IMR-90 (cell line): ENCODE measurements around the gene ASB1. TPM values are rescaled to one million over a fixed set of nuclear protein-coding genes. Genes with fewer than 3 reads are reported as not detected.

Experiments used
- ATAC-seq: fragments of 200-7000 bp; cut with Tn5 transposase; 2 replicates; pipeline ENCODE4 v1.9.1; 2020; ENCODE audit warnings: low read depth, mild to moderate bottlenecking, moderate library complexity
- BruUV-seq: library from RNA; stranded (reverse); fragments of 400-500 nt; replicated peaks from 2 replicates; lab custom pipeline; 2021; lab: Mats Ljungman, UMichigan
- CTCF ChIA-PET: fragments of 300-600 bp; formaldehyde crosslinking; extraction: SDS; loops from one replicate; lab custom pipeline; 2021; ENCODE audit warnings: antibody characterized with exemption; lab: Yijun Ruan, JAX
- POLR2A ChIA-PET: fragments of 300-600 bp; sonication (Branson Sonifier 250); formaldehyde crosslinking; loops from one replicate; lab custom pipeline; 2022; ENCODE audit warnings: antibody characterized with exemption; ENCODE audit not compliant: unreplicated experiment; lab: Charles Lee
- DNase-seq: peaks from one replicate; pipeline ENCODE4 v3.0.0; 2013
- H2AFZ ChIP-seq: replicated peaks from 2 replicates; pipeline ENCODE3; 2013; ENCODE audit warnings: low read length, mild to moderate bottlenecking; ENCODE audit not compliant: poor library complexity
- H2AK5ac ChIP-seq: 2 replicates; pipeline ENCODE4 v1.6.1; 2013; ENCODE audit warnings: low read depth, low read length, inconsistent platforms
- H2AK9ac ChIP-seq: replicated peaks from 2 replicates; pipeline ENCODE3; 2013; ENCODE audit warnings: mild to moderate bottlenecking, low read depth, low read length, moderate library complexity; ENCODE audit not compliant: poor library complexity
- H2BK120ac ChIP-seq: 2 replicates; pipeline ENCODE4 v1.6.1; 2013; ENCODE audit warnings: low read depth, low read length, inconsistent platforms
- H2BK15ac ChIP-seq: 3 replicates; pipeline ENCODE4 v1.6.1; 2013; ENCODE audit warnings: low read depth, low read length, inconsistent platforms
- H2BK20ac ChIP-seq: 2 replicates; pipeline ENCODE4 v1.6.1; 2013; ENCODE audit warnings: low read depth, mild to moderate bottlenecking, inconsistent platforms, low read length, moderate library complexity
- H2BK5ac ChIP-seq: 2 replicates; pipeline ENCODE4 v1.6.1; 2013; ENCODE audit warnings: mild to moderate bottlenecking, low read depth, low read length, inconsistent platforms; ENCODE audit not compliant: poor library complexity, severe bottlenecking
- H3K14ac ChIP-seq: replicated peaks from 2 replicates; pipeline ENCODE4 v1.6.1; 2013; ENCODE audit warnings: low read depth, low read length, inconsistent platforms
- H3K18ac ChIP-seq: 2 replicates; pipeline ENCODE4 v1.6.1; 2013; ENCODE audit warnings: low read depth, low read length, control low read depth
- H3K23ac ChIP-seq: 2 replicates; pipeline ENCODE4 v1.6.1; 2013; ENCODE audit warnings: low read depth, low read length, inconsistent platforms
- H3K27ac ChIP-seq: 2 replicates; pipeline ENCODE4 v1.5.1; 2013; ENCODE audit warnings: mild to moderate bottlenecking, control low read depth, low read length; ENCODE audit not compliant: insufficient read depth
- H3K27me3 ChIP-seq: 2 replicates; pipeline ENCODE4 v1.6.1; 2013; ENCODE audit warnings: low read length; ENCODE audit not compliant: control insufficient read depth, insufficient read depth
- H3K36me3 ChIP-seq: 2 replicates; pipeline ENCODE4 v1.6.1; 2013; ENCODE audit warnings: low read length, mixed read lengths; ENCODE audit not compliant: control insufficient read depth, insufficient read depth
- H3K4ac ChIP-seq: 2 replicates; pipeline ENCODE4 v1.6.1; 2013; ENCODE audit warnings: low read depth, low read length, inconsistent platforms
- H3K4me1 ChIP-seq: 2 replicates; pipeline ENCODE4 v1.6.1; 2013; ENCODE audit warnings: low read length, mixed read lengths; ENCODE audit not compliant: control insufficient read depth, insufficient read depth
- H3K4me2 ChIP-seq: 2 replicates; pipeline ENCODE4 v1.6.1; 2013; ENCODE audit warnings: low read depth, mild to moderate bottlenecking, control low read depth, low read length, moderate library complexity
- H3K4me3 ChIP-seq: 2 replicates; pipeline ENCODE4 v1.5.1; 2013; ENCODE audit warnings: low read depth, mild to moderate bottlenecking, control low read depth, low read length, moderate library complexity; ENCODE audit not compliant: insufficient read depth
- H3K56ac ChIP-seq: 2 replicates; pipeline ENCODE4 v1.6.1; 2013; ENCODE audit warnings: low read length, inconsistent platforms; ENCODE audit not compliant: insufficient read depth; ENCODE audit errors: extremely low read depth
- H3K79me1 ChIP-seq, 2 experiments: 2 replicates each; pipeline ENCODE4 v1.6.1; 2013; ENCODE audit warnings: low read length in 2 of 2, inconsistent platforms in 1 of 2, low read depth in 1 of 2
- H3K9ac ChIP-seq: 2 replicates; pipeline ENCODE4 v1.6.1; 2013; ENCODE audit warnings: low read depth, low read length, control low read depth
- H3K9me1 ChIP-seq: 2 replicates; pipeline ENCODE4 v1.6.1; 2013; ENCODE audit warnings: low read length, inconsistent platforms; ENCODE audit not compliant: insufficient read depth
- H3K9me3 ChIP-seq: 2 replicates; pipeline ENCODE4 v1.6.1; 2013; ENCODE audit warnings: low read length; ENCODE audit not compliant: control insufficient read depth, insufficient read depth
- H4K20me1 ChIP-seq: 2 replicates; pipeline ENCODE4 v1.6.1; 2013; ENCODE audit warnings: low read length, inconsistent platforms; ENCODE audit not compliant: insufficient read depth
- H4K5ac ChIP-seq: 2 replicates; pipeline ENCODE4 v1.6.1; 2013; ENCODE audit warnings: mild to moderate bottlenecking, low read depth, low read length, control low read depth
- H4K8ac ChIP-seq, 2 experiments: 2 replicates each; pipeline ENCODE4 v1.6.1; 2013; ENCODE audit warnings: low read depth in 2 of 2, low read length in 2 of 2, control low read depth in 1 of 2, inconsistent platforms in 1 of 2
- H4K91ac ChIP-seq: 2 replicates; pipeline ENCODE4 v1.6.1; 2013; ENCODE audit warnings: low read depth, low read length, inconsistent platforms; ENCODE audit not compliant: insufficient read depth
- CTCF ChIP-seq: conservative IDR thresholded peaks from 2 replicates; pipeline ENCODE4 v1.5.1; 2012; ENCODE audit warnings: mild to moderate bottlenecking, low read depth, low read length, improper control_type of control experiment
- MAFK ChIP-seq: IDR thresholded peaks from 2 replicates; pipeline ENCODE4 v1.6.1; 2012; ENCODE audit warnings: low read depth, low read length, improper control_type of control experiment
- MXI1 ChIP-seq: IDR thresholded peaks from 2 replicates; pipeline ENCODE4 v1.6.1; 2012; ENCODE audit warnings: low read depth, mild to moderate bottlenecking, low read length, moderate library complexity, borderline replicate concordance
- RCOR1 ChIP-seq: IDR thresholded peaks from 2 replicates; pipeline ENCODE4 v1.6.1; 2012; ENCODE audit warnings: mild to moderate bottlenecking, low read length, improper control_type of control experiment; ENCODE audit not compliant: insufficient replicate concordance
- SMC3 ChIP-seq: fragments of 150-350 bp; IDR thresholded peaks from 2 replicates; pipeline ENCODE4 v1.6.1; 2016; ENCODE audit warnings: low read depth, mild to moderate bottlenecking, antibody characterized with exemption, low read length, moderate library complexity
- WGBS, 2 experiments: methylation state at CpG; one replicate each; pipeline versions ENCODE4 v1.1.5 to v1.1.7; 2013; ENCODE audit warnings: missing lambda C conversion rate in 2 of 2; ENCODE audit not compliant: insufficient read length in 1 of 2; ENCODE audit errors: extremely low coverage in 2 of 2; 5-methylcytosine and 5-hydroxymethylcytosine counted together
- dilution Hi-C: fragments of 300-500 bp; cut with HindIII; formaldehyde crosslinking; loops from one replicate; pipeline ENCODE4 v1.14.3; 2018; ENCODE audit warnings: low sequenced_read_pairs; ENCODE audit not compliant: unreplicated experiment
- in situ Hi-C: fragments of 300-500 bp; cut with MboI; formaldehyde crosslinking; loops from 3 replicates; pipeline ENCODE4 v1.14.3; 2019; ENCODE audit warnings: low sequenced_read_pairs, inconsistent platforms, mixed read lengths
- intact Hi-C: fragments of 100-400 bp; cut with micrococcal nuclease; formaldehyde crosslinking; loops from 2 replicates; pipeline ENCODE4 v1.10.0; 2022
- polyA plus RNA-seq, 3 experiments: library from polyadenylated mRNA; depleted of rRNA; stranded (reverse); fragments of >200 nt; gene quantifications; 2 replicates each; pipeline ENCODE4 v1.2.3, GENCODE V29; 2012; ENCODE audit warnings: low replicate concordance in 1 of 3
- total RNA-seq: library from RNA; depleted of rRNA; stranded (reverse); fragments of >200 nt; gene quantifications from 2 replicates; pipeline ENCODE4 v1.2.3, GENCODE V29; 2012
- TF ChIP-seq, protein P1 (sequence below): fragments of 150-350 bp; IDR thresholded peaks from 2 replicates; pipeline ENCODE4 v1.6.1; 2016; ENCODE audit warnings: low read depth, mild to moderate bottlenecking, low read length, moderate library complexity, borderline replicate concordance

Gene ASB1
- total and polyA plus RNA-seq, 2 of the 4 experiments (the other 2 are of a cell fraction): 23.5 to 37.3 TPM

DNA sequence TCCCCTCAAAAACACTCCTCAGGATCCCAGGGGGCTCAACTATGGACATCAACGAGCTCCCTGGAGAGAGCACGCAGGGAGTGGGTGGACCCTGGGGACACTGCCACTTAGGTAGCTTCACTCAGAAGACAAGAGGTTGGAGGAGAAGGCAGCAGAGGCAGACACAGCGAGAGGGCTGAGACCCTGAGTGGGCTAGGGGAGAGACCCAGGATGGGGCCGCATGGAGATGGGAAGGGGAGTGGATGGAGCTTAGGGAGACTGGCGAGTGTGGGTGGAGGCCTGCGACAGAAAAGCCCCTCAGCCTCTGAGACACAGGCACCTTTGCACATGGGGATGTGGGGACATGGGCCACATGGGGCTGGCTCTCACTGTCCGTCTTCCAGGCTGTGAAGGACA, 70.9 kb downstream of the ASB1 start (continued):
- TF ChIP-seq, protein P1, sequence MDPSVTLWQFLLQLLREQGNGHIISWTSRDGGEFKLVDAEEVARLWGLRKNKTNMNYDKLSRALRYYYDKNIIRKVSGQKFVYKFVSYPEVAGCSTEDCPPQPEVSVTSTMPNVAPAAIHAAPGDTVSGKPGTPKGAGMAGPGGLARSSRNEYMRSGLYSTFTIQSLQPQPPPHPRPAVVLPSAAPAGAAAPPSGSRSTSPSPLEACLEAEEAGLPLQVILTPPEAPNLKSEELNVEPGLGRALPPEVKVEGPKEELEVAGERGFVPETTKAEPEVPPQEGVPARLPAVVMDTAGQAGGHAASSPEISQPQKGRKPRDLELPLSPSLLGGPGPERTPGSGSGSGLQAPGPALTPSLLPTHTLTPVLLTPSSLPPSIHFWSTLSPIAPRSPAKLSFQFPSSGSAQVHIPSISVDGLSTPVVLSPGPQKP: no peak

DNA sequence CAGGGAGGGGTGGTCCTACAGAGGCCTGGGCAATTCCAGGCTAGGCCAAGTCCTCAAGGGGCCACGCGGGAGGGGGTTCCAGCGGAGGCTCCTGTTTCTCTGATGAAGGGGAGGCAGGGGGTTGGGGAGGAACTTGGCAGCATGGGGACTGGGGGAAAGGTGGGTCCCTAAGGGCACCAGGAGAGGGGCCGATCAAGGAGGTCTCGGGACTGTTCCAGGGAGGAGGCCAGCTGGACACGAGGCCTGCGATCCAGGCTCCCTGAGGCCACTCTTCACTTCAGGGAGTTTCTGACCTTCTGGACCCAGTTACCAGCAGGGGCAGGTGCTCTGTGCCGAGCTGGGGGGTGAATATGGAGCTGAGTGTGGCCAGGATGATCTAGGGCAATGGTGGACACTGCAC, 71.5 kb downstream of the ASB1 start:
- H4K91ac ChIP-seq: no peak overlapping the region
- no peaks in the 10 kb centered on the region for H3K36me3 ChIP-seq
- H4K8ac ChIP-seq: no peak overlapping the region
- TF ChIP-seq SMC3 (no peak), MXI1 (no peak), CTCF (no peak), RCOR1 (no peak), MAFK (no peak)
- TF ChIP-seq, protein P1: no peak
- H2BK20ac ChIP-seq: no peak overlapping the region
- ATAC-seq (no peak), DNase-seq (no peak)
- H3K4me1 ChIP-seq: no peaks in the 10 kb centered on the region
- peaks cover 5% of the 10 kb centered on the region; the same call in 1 of the 2 replicates for H4K20me1 ChIP-seq
- H3K9ac ChIP-seq: no peak overlapping the region
- H4K5ac ChIP-seq: no peak overlapping the region
- H3K9me3 ChIP-seq: no peaks in the 10 kb centered on the region
- ChIA-PET POLR2A (no interaction called here), CTCF (no interaction called here)
- no peak overlapping the region for H3K27ac ChIP-seq
- no peak overlapping the region for H2AK5ac ChIP-seq
- H2AFZ ChIP-seq: no peak overlapping the region
- H3K9me1 ChIP-seq: peaks cover 5% of the 10 kb centered on the region
- no peak overlapping the region for H2BK15ac ChIP-seq
- H3K14ac ChIP-seq: no peak overlapping the region
- H3K4me2 ChIP-seq: no peak overlapping the region
- H3K18ac ChIP-seq: no peak overlapping the region
- H2BK120ac ChIP-seq: no peak overlapping the region
- 0 out of 4 replicates have a peak, but pooled peaks cover 0 to 3% of the 10 kb centered on the region in 2 experiments for H3K79me1 ChIP-seq
- no peak overlapping the region for H3K23ac ChIP-seq
- no peak overlapping the region for H3K4me3 ChIP-seq
- in situ Hi-C loops (no loop called here), intact Hi-C loops (no loop called here), dilution Hi-C loops (no loop called here)
- no peak overlapping the region for H2AK9ac ChIP-seq
- H3K56ac ChIP-seq: no peak overlapping the region
- no TSS peak for BruUV-seq
- H3K27me3 ChIP-seq: no peaks in the 10 kb centered on the region; the same call in 1 of the 2 replicates
- no peak overlapping the region for H3K4ac ChIP-seq
- no CpG with 5 or more reads among the region's 8 CpGs for WGBS, 2 experiments
- H2BK5ac ChIP-seq: no peak overlapping the region
